Posterior cingulate gyrus (tissue), 11 donors: Measurements from ENCODE around the gene TASL.
"Not testable (repeated sequence)": the region's sequence is repeated elsewhere in the genome, so short reads cannot be mapped to it uniquely, and the experiment has no call there.

ENCODE experiments used
- DNase-seq, 10 donors: peaks; one replicate each; pipeline versions ENCODE4 v3.0.0 to v3.0.0-alpha.2; 2020 to 2021; ENCODE audit warnings: mixed read lengths in 3 of 10
- intact Hi-C: fragments of 100-400 bp; cut with DNase I; formaldehyde crosslinking; loops from one replicate; pipeline ENCODE4 v1.15.1; 2023

The TASL gene

GRCh38 chrX:30577362-30577991 is at the start of gene TASL:
Gene TASL, minus strand, starts transcription at chrX:30577766. Its CDS starts 17,411 bp downstream, at chrX:30560355.
- no peak for DNase-seq
- intact Hi-C loops = no loop called here

GRCh38 chrX:30626402-30626801 is 48.8 kb upstream of the TASL start:
- no peak for DNase-seq
- intact Hi-C loops = no loop called here

- intact Hi-C loops = no loop called here
Measured at GRCh38 chrX:30622361-30622760, 44.8 kb upstream of the TASL start.

GRCh38 chrX:30620980-30621618 is 43.5 kb upstream of the TASL start:
- peak in 1 of 10 donors; percentile 3 for DNase-seq
- intact Hi-C loops = no loop called here

More at GRCh38 chrX:30622361-30622760, 44.8 kb upstream of the TASL start:
- DNase-seq = no peak

- no peak for DNase-seq
- intact Hi-C loops = no loop called here
Measured at GRCh38 chrX:30620125-30620524, 42.6 kb upstream of the TASL start.

GRCh38 chrX:30618160-30618765 is 40.7 kb upstream of the TASL start:
- no peak for DNase-seq
- intact Hi-C loops = no loop called here

GRCh38 chrX:30615229-30615628 is 37.7 kb upstream of the TASL start:
- DNase-seq = no peak
- intact Hi-C loops = no loop called here

- DNase-seq = no peak
- intact Hi-C loops = no loop called here
Measured at GRCh38 chrX:30613721-30614120, 36.2 kb upstream of the TASL start.

- DNase-seq = no peak
- intact Hi-C loops = no loop called here
Measured at GRCh38 chrX:30612250-30612655, 34.7 kb upstream of the TASL start.

GRCh38 chrX:30610026-30610425 is 32.5 kb upstream of the TASL start:
- no peak for DNase-seq
- intact Hi-C loops = no loop called here

GRCh38 chrX:30607155-30607554 is 29.6 kb upstream of the TASL start:
- no peak for DNase-seq
- intact Hi-C loops = no loop called here

GRCh38 chrX:30600269-30601176 is 23.0 kb upstream of the TASL start:
- intact Hi-C loops = not testable (repeated sequence)

GRCh38 chrX:30597216-30598012 is 19.8 kb upstream of the TASL start:
- no peak for DNase-seq
- intact Hi-C loops = no loop called here

More at GRCh38 chrX:30600269-30601176, 23.0 kb upstream of the TASL start:
- DNase-seq = not testable (repeated sequence)

- no peak for DNase-seq
- intact Hi-C loops = no loop called here
Measured at GRCh38 chrX:30593440-30594200, 16.1 kb upstream of the TASL start.

GRCh38 chrX:30592831-30593230 is 15.3 kb upstream of the TASL start:
- DNase-seq = no peak
- intact Hi-C loops = no loop called here

GRCh38 chrX:30590368-30590767 is 12.8 kb upstream of the TASL start:
- intact Hi-C loops = no loop called here
- DNase-seq = no peak

GRCh38 chrX:30589146-30589888 is 11.8 kb upstream of the TASL start:
- intact Hi-C loops = no loop called here
- DNase-seq = no peak

GRCh38 chrX:30586516-30586915 is 8.9 kb upstream of the TASL start:
- intact Hi-C loops = no loop called here
- DNase-seq = no peak

- DNase-seq = no peak
Measured at GRCh38 chrX:30582664-30583063, 5.1 kb upstream of the TASL start.

More at GRCh38 chrX:30582664-30583063, 5.1 kb upstream of the TASL start:
- intact Hi-C loops = no loop called here
